ENCODE data around the gene SSBP4. TPM values are rescaled to one million over a fixed set of nuclear protein-coding genes. Genes with fewer than 3 reads are reported as not detected.
A peak's percentile ranks its signal among the peaks of the same experiment; 100 is the strongest.

The SSBP4 gene
- total RNA-seq, 1 experiment from 2014 or later: 46.1 TPM

GRCh38 chr19:18416778-18417249 is 2.4 kb upstream of the SSBP4 start:
- no peak overlapping the region for H3T11ph ChIP-seq (ENCODE audit: low read length)
- no peak overlapping the region for H2BK20ac ChIP-seq (ENCODE audit: low read depth, low read length, poor library complexity, severe bottlenecking)
- no peak overlapping the region for H4K91ac ChIP-seq (ENCODE audit: insufficient read length, low read depth, low read length)
- no peak overlapping the region for H2AFZ ChIP-seq (ENCODE audit: low read length)
- no peak overlapping the region for H3K27ac ChIP-seq (ENCODE audit: insufficient read length, low read depth, low read length)
- Mint-ChIP-seq H3K27me3 (ENCODE audit: low read depth) (peaks cover 63% of the 10 kb centered on the region), H3K9me3 (no peaks in the 10 kb centered on the region; a peak in 2 of 5 replicates), H3K4me3 (peak overlapping the region; percentile 66 to 84), H3K4me1 (peaks cover 19 to 48% of the 10 kb centered on the region in 2 experiments), H3K27ac (peak overlapping the region in 2 of 3 experiments; percentile 95 to 99; a peak in 6 of 7 replicates), H3K36me3 (ENCODE audit: insufficient read depth in 1 of 3, low read depth in 3 of 3) (no peaks in the 10 kb centered on the region; a peak in 1 of 7 replicates)
- H3K9ac ChIP-seq (ENCODE audit: extremely low read depth, insufficient read length, low read length): no peak overlapping the region
- peak overlapping the region; percentile 93; the same call in 1 of the 2 replicates for H3K14ac ChIP-seq (ENCODE audit: insufficient read depth, low read length)
- H3K27me3 ChIP-seq (ENCODE audit: insufficient read depth, low read length): no peaks in the 10 kb centered on the region; the same call in 1 of the 2 replicates
- H4K8ac ChIP-seq (replicated peaks; ENCODE audit: insufficient read length, low read depth, low read length): no peak overlapping the region
- H3K23ac ChIP-seq (ENCODE audit: insufficient read length, low read depth, low read length): no peak overlapping the region
- no peaks in the 10 kb centered on the region for H4K20me1 ChIP-seq (ENCODE audit: control insufficient read depth, insufficient read depth, insufficient read length)
- H2BK5ac ChIP-seq (ENCODE audit: insufficient read length, low read length): no peak overlapping the region
- no peak for TF ChIP-seq CTCF (conservative IDR thresholded peaks at IDR 0.05)
- peaks cover 4% of the 10 kb centered on the region; the same call in 1 of the 2 replicates for H3K4me1 ChIP-seq (ENCODE audit: insufficient read depth, low read length)
- no peaks in the 10 kb centered on the region for H3K79me1 ChIP-seq (ENCODE audit: insufficient read depth, low read depth, low read length, poor library complexity, severe bottlenecking)
- peak overlapping the region; percentile 94 for H3K18ac ChIP-seq (ENCODE audit: insufficient read length, low read depth, low read length)
- H2BK12ac ChIP-seq (ENCODE audit: insufficient read length, low read depth, low read length): no peak overlapping the region
- peaks cover 14% of the 10 kb centered on the region for H3K23me2 ChIP-seq (ENCODE audit: insufficient read length, low read depth, low read length, poor library complexity, severe bottlenecking)
- peak overlapping the region; percentile 94 for H2BK120ac ChIP-seq (ENCODE audit: low read depth, low read length, poor library complexity, severe bottlenecking)
- WGBS (ENCODE audit: extremely low coverage, insufficient read length, low lambda C conversion rate): no CpG with 5 or more reads among the region's 44 CpGs
- H3K4ac ChIP-seq (ENCODE audit: low read depth, low read length): peak overlapping the region; percentile 28; the same call in 1 of the 2 replicates
- DNase-seq: peak; percentile 87
- H3K56ac ChIP-seq (ENCODE audit: insufficient read length, low read depth, low read length): no peak overlapping the region
- peak overlapping the region; percentile 35 for H3K4me2 ChIP-seq (ENCODE audit: insufficient read depth, insufficient read length, low read length)
- H2BK15ac ChIP-seq (ENCODE audit: low read depth, low read length): no peak overlapping the region
- no peaks in the 10 kb centered on the region for H3K9me3 ChIP-seq (ENCODE audit: control insufficient read depth, low read depth, low read length)
- no peaks in the 10 kb centered on the region for H3K79me2 ChIP-seq (ENCODE audit: insufficient read depth, low read length)
- no peak overlapping the region for H4K5ac ChIP-seq (ENCODE audit: insufficient read length, low read depth, low read length)
- H2AK5ac ChIP-seq (ENCODE audit: insufficient read length, low read length): no peak overlapping the region

All from H9 (cell line).